Forelimb muscle (tissue), 1 donor: ENCODE measurements around the gene C16orf74. TPM values are rescaled to one million over a fixed set of nuclear protein-coding genes. Genes with fewer than 3 reads are reported as not detected.

ENCODE experiments used
- polyA plus RNA-seq: library from polyadenylated mRNA; unstranded; fragments of 120-200 nt; gene quantifications from one replicate; pipeline ENCODE4 v1.2.1, GENCODE V29; 2013; ENCODE audit not compliant: insufficient read length

C16orf74 gene
- polyA plus RNA-seq, 1 donor, result 0.87 TPM

Other genes starting within 250 kb of the C16orf74 start
- 52.6 TPM for gene GSE1, start 137.8 kb downstream of the C16orf74 start, polyA plus RNA-seq
- gene GINS2, start 62.1 kb downstream of the C16orf74 start, polyA plus RNA-seq, result 7.4 TPM
- 18.3 TPM for gene EMC8, start 48.4 kb upstream of the C16orf74 start, polyA plus RNA-seq
- 427 TPM for gene COX4I1, start 48.6 kb upstream of the C16orf74 start, polyA plus RNA-seq
- gene IRF8, start 148.1 kb upstream of the C16orf74 start, polyA plus RNA-seq, result 5.4 TPM